Stimulated activated CD4-positive, alpha-beta T cell treated with anti-CD3 and anti-CD28 coated beads, TNF-alpha, amount 100 ng/mL, for 1 hour (primary cell): ENCODE results near the gene CPZ.
"Not testable (repeated sequence)": the region's sequence is repeated elsewhere in the genome, so short reads cannot be mapped to it uniquely, and the experiment has no call there.

ENCODE experiments used
- DNase-seq, 3 donors: peaks; one replicate each; pipeline ENCODE4 v3.0.0-alpha.2; 2020; ENCODE audit warnings: low read depth in 3 of 3, low spot score in 1 of 3

Gene CPZ

DNA sequence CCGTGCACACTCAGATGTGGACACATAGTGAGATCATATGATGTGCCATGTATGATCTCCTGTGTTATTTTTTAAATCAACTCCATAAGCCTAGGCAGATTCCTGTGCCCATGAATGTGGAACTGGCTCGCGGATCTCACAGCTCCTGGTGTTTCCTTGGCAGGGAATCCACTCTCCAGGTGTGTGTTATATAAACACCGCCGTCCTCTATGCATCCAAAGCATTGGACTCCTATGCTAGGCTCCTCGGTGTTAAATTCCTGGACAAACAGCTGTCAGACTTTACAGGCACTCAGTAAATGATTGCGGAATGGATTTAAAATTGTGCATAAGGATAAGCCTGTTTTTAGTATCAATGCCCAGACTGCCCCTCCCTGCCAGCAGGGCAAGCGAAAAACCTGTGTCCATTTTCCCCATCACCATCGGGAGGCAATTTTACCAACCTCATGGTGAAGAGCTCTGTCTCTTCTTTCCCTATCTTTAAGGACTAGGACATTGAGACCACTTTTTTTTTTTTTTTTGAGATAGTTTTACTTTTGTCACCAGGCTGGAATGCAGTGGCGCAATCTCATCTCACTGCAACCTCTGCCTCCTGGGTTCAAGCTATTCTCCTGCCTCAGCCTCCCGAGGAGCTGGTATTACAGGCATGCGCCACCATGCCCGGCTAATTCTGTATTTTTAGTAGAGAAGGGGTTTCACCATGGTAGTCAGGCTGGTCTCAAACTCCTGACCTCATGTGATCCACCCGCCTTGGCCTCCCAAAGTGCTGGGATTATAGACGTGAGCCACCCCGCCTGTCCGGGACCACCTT is 36.0 kb upstream of the CPZ start:
- DNase-seq = no peak

DNA sequence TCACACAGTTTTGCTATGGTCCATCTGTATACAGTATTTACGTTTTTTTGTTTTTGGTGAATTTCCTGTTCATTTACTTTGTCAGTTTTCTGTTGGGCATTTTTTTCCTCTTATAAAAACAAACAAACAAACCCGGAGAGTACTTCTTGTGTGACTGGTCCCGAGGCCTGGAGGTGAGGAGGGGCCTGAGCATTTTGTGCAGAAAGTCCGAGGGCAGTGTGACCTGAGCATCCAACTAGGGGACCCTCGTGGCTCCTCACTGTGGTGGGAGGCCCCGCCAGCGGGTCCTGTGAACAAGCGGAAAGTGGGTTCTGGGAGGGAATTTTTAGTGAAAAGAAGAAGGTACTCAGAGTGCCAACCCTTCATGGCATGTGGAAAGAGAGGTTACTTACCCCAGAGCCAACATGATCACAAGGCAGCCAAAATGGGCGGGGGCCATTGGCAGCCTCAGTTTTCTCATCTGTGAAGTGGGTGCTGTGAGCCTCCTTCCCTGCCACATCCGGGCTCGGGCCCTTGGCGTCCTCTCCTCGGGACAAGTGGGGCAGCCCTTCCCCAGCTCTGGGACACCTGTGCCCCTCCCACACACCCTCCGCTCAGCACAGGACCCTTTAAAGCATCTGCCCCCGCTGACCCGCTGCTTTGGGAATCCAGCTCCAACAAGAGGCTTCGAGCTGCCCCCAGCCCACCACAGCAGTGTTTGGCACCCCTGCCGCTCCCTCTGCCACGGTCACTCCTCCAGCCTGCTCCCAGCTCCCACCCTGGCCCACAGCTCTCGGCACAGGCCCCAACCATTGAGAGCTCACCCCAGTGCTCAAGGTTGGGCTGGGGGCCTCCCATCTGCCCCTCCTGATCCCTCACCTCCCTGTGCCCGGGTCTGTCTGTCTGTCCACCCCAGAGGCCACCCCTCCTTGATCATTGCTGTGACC is 35.2 kb upstream of the CPZ start:
- no peak for DNase-seq

DNA sequence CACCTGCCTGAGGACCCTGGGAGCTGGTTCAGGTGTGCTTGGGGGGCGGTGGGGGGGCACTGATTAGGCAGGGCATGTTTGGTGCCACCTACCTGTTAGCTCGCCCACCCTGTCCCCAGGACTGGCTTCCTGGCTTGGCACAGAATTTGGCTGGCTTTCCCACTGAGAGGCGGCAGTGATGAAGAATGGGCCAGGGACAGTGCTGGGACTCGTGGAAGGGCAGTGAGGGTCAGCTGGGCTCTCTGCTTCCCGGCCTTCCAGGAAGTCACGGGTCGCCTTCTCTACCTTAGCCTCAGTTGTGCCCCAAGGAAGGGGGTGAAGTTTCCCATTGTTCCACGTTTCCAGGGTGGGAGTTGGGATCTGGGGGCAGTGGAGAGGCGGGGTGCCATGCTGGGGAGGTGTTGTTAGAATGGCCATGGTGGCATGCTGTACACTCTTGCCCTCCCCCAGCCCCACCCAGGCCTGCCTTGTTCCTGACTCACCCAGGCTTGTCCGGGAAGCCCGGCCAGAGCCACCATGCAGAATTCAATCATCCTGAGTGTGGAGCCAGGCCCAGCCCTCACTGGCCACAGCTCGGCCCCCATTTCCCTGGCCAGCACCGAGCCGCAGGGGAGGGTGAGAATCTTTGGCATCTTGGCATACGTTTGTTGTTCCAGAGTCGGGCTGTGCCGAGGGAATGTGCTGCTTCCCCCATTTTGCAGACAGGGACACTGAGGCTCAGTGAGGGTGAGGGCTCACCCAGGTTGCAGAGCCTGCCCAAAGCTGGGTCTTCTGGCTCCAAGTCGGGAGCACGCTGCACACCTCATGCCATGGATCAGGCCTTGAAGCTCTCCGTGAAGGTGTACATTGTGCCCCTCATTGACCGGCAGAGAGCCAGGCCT is 34.2 kb upstream of the CPZ start:
- DNase-seq = no peak

DNA sequence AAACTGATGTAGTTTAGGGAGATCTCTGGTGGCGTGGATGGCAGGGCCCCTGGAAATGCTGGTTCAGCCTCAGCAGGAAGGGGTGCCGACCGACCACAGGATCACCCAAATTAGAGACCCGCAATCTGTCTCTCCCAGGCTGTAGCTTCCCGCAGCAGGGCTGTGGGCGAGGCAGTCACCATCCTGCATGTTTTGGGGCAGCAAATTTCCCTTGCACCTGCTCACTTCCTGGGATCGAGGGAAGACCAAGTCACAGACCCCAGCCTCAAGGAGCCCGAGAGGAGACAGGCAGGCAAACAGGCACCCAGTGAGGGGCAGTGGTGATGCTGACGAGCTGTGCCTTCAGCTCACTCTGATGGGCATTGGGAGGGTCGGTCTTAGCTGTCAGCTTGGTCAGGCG is 33.6 kb upstream of the CPZ start:
- no peak for DNase-seq

DNA sequence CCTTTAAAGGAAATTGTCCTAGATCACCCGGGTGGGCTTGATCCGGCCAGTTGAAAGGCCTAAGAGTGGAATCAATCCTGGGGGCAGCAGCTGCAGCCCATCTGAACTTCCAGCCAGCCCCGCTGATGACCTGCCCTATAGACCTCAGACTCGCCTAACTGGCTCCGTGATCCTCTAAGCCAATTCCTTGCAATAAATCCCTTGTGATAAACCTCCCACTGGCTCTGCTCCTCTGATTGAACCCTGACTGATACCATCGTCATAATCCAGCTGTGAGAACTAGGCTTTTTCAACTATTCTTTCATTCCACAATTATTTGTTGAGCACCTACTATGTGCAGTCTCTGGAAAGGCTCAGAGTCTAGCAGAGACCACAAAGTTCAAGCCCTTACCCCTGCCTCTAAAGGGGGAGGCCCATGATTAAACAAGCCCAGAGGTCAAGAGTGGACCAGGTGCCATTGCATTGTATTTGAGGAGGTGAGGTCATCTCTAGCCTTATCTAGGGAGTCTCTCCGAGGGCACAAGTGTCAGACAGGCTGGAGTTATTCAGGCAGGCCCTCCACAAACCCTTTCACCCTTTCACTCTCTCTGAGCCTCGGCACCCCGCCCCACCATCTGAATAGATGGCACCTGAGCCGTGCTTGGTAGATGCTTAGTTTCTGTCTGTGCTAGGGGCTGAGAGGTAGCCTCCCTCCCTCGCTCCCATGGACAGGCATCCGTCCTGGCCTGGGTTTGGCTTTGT is 32.9 kb upstream of the CPZ start:
- no peak for DNase-seq

DNA sequence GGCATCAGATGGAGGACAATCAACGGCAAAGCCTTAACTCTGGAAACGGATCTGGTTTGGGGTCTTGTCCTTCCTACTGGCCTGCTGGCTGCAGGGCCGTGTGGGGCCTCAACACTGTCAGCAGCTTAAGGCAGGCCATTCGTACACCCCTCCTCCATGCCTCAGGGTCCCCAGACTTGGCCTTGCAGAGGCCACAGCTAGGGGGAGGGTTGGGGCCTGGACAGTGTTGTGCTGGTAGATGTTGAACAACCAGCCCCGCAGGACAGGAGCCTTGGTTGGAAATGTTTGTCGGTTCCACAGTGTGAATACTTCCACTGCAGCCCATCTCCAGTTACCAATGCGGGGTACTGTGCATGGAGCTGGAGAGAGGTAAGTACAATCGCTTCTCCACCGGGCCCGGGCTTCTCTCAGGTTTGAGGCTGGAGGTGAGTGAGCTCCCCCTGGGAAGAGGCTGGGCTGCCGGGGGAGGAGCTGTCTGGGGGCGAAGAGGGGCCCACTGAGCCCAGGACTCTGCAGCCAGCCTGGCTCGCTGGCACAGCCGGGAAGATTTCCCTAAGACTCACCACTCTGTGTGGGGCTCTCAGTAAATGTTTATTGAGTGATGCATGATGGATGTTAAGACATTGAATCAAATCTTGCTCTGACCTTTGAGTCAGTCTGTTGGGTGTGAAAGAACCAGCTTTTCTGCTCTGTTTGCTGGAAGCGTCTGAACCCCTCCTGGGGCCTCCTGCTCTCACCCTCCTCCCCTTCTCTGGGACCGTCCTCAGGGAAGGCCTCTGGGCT is 32.1 kb upstream of the CPZ start:
- no peak for DNase-seq

DNA sequence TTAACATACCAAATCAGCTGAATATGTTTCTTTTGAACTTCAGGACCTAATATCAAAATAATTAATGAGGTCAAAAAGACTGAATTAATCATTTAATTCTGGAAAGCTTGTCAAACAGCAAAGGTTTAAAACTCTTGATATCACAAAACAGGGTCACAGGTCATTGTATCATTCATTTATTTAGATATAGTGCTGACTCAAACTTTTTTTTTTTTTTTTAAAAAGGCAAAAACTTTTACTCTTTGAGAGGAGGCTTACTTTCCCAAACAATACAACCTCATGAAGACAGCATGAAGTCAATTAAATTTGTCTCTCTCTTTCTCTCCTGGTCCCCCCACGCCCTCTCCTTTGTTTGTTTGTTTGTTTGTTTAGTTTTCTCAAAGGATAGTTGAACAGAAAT is 28.0 kb upstream of the CPZ start:
- no peak for DNase-seq

DNA sequence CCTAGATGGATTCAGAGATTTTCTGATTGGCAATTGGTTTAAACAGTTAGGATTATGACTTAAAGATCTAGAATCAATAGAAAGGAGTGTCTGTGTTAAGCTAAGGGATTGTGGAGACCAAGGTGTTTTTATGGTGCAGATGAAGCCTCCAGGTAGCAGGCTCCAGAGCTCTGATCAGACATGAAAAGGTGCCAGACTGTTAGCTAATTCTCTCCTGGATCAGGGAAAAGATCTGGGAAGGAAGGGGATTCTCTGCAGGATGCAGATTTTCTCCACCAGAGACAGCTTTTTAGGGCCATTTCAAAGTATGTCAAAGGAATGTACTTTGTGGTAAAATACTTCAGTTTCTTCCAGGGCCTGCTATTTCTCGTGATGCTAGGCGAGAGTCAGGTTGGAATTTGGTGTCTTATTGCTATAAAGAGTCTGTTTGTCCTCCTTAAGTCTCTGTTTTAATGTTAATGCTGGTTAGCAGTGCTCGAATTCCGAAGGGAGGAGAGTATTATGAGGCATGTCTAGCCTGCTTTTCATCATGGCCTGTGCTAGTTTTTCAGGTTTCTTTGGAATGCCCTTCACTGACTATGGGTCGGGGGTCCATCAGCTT is 24.4 kb upstream of the CPZ start:
- no peak for DNase-seq

DNA sequence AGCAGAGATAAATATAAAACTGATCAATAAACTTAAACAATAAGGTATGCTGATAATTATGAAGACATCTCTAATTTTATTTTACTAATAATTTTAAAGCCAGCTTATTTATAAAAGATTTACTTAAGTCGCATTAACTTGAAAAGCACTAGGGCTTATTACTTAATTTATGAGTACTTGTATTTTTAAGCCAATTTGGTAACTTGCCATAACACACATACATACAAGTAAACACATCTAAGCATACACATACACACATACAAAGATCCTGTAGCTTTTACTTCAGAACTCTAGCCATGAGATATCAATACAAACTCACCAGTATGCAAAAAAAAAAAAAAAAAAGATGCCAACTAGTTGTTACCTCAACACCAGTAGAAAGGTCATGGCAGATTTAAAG is 22.4 kb upstream of the CPZ start:
- no peak for DNase-seq

DNA sequence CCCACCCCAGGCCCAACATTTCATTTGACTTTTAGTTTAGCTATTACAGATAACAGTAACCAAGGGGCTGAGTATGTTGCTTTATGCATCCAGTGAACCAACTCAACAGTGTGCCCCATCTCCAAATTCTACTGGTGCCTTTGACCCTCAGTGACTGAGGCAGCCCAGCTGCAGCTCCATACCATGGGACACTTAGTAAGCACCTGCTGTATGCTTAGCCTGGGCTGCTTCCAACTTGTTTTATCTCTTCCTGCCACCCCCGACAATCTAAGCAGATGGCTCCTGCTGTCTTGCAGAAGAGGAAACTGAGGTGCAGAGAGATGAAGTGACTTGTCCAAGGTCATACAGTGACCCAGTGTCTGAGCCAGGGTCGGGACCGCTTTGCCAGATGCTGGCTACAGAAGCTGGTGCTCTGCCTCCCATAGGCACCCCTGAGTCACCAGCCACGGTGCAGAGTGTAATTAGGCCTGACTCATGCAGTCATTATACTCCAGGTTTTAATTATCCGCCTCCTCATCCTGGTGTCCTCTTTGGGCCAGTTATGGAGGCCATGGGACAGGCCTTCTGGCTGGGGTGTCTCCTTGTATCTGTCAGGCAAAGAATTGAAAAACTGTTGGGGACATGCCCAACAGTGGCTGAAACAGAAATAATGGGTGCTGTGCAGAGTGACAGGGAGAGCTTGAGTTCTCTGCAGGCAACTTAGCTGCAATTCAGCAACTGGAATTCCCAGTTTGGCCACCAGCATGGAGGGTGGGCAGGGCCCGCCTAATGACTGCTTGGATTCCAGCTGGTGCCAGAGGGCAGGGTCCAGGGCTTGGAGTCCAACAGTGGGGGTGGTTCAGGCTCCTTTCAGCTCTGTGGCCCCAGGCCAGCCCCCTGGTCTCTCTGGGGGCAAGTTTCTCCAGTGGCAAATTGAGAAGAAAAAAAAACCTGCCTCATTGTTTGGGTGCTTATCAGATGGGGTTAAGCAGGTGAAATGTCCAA is 20.6 kb upstream of the CPZ start:
- no peak for DNase-seq

DNA sequence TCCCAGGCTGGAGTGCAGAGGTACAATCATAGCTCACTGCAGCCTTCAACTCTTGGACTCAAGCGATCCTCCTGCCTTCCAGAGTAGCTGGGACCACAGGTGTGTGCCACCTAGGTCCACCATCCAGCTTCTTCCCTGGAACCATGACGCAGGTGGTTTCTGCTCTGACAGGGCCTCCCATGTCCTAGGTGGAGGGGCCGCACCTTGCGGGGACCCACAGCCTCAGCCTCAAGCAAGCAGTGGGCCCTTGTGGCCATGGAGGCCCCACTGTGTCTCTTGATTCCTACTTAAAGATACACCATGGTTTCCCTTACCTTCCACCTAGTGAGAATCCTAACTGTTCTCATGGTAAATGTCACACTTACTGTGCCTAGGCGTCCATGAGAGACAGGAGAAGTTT is 19.3 kb upstream of the CPZ start:
- no peak for DNase-seq

DNA sequence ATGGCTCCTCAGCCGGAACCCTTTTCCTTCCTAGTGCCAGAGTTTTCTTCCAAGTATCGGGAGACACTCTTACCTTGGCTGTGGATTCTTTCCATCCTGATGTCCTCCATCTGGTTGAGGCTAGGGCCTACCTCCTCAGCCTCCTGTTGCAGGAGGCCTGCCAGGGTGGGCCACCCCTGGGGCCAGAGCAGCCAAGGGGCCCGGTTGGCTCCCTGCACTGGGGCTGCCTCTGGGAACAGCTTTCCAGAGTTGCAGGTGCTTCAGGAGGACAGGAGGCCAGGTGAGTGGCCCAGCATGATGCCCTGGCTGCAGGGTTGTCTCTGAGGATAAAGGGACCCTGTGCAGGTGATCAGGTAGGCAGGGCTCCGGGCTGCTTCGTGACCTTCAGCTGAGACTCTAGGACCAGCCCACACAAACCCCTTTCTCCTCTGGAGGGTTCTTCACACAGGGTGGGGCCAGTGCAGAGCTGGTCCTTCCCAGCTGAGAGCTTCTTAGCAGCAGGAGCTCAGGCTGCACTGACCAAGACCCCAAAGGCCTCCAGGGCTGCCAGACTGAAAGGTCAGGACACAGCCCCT is 17.7 kb upstream of the CPZ start:
- no peak for DNase-seq

DNA sequence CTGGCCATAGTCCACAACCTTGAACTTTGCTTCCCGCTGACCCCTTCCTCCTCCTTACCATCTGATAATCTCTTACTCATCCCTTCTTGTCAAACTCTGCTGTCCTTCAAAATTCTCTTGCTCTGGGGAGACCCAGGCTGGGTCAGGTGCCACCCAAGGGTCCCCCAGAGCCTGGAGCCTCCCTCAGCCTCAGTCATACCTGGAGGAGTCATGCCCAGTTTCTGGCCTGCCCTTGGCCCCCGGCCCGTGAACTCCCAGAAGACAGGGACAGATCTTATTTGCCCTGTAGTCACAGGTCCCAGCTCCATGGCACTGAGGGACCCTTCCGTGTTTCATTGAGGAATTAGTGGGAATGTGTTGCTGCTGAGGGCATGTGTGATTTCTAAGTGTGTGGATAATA is 17.1 kb upstream of the CPZ start:
- no peak for DNase-seq

DNA sequence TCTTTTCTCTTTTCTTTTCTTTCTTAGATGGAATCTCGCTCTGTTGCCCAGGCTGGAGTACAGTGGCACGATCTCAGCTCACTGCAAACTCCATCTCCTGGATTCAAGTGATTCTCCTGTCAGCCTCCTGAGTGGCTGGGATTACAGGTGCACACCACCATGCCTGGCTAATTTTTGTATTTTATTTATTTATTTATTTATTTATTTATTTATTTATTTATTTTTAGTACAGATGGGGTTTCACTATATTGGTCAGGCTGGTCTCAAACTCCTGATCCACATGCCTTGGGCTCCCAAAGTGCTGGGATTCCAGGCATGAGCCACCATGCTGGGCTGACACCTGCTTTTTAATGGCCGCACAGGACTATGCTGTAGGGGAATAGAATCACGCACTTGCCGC is 16.0 kb upstream of the CPZ start:
- not testable (repeated sequence) for DNase-seq

DNA sequence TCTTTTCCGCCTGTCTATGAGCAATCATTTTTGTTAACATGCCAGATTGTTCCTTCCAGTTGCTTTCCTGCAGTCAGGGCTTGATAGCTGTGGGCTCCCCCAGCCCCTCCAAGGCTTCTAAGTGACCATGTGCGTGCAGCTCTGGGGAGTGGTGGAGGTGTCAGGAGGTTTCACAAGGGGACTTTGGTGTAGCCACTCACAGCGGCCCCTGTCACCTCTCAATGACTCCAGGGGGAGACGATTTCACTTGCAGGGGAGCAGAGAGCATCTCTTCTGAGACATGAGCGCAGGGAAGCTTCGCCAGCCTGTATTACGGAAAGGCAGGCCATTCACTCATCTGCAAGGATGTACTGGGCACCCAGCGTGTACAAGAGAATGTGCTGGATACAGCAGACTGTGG is 15.5 kb upstream of the CPZ start:
- DNase-seq = no peak

DNA sequence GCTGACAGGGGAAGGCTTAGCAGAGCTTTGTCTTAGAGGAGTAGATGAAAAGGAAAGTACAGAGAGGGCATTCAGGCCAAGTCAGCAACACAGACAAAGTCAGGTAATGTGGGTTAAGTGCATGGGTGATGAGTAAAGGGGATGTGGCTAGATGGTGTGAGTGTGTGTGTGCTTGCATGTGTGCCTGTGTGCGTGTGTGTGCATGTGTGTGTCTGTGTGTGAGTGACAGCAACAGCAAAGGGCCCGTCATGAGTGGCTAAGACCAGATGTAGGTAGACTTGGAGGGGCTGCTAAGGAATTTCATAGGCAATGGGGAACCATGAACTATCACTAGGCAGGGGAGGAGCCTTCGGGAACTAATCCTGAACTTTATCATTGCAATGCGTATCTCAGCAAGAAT is 14.6 kb upstream of the CPZ start:
- DNase-seq = no peak

DNA sequence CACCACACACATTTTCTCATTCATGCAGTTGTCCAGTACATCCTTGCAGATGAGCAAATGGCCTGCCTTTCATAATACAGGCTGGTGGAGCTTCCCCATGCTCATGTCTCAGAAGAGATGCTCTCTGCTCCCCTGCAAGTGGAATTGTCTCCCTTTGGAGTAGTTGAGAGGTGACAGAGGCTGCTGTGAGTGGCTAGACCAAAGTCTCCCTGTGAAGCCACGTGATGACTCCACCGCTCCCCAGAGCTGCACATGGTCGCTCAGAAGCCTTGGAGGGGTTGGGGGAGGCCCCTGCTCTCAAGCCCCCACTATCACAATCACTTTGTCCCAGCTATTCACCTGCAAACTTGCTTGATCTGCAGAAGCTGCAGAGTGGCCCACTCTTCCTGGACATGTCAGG is 13.8 kb upstream of the CPZ start:
- no peak for DNase-seq
